Measurements from ENCODE around the gene PDGFRB. TPM values are rescaled to one million over a fixed set of nuclear protein-coding genes. Genes with fewer than 3 reads are reported as not detected.

PDGFRB gene
- total and polyA plus RNA-seq, 9 of the 15 experiments (the other 6 are each of a cell fraction or from before 2014, with no cell fraction given): 0.01 to 1.5 (median 0.09) TPM; not detected in 3

DNA sequence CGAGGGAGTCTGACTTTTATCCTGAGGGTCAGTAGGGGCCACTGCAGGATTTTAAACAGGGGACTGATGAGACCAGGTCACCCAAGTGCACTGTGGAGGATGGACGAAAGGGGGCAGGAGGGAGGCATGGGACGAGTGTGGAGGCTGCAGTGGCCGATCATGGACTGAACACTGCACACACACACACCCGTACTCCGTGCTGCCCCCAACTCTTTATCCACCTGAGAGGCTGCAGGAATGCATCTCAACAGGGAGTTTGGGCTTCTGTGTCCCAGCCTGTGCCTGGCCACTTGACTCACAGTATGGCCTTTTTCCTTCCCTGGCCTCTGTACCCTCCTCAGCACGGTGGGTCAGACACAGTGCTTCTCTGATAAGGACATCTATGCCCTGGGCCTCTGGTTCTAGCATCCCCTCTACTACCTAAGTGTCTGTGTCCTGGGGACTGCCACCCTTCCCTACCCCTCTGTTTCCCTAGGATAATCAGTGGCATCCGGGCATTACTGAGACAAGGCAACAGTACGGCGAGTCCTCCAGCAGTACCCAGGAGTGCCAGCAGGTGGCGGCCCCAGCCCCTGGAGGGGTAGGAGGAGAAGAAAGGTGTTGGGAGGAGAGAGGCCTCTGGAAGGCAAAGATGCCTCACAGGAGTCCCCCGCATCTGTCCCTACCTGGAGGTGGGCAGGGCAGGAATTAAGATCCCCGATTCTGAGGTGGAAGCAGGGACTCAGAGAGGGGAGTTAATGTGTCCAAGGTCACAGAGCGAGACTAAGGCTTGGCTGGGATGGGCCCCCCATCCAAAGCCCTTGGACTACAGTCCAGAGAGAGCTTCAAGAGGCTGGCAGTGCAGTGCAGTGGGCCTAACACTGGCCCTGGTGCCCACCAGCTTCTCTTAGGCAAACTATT, 5.8 kb upstream of the PDGFRB start (continued):
- TF ChIP-seq TOE1 (IDR thresholded peaks at IDR 0.05; ENCODE audit: borderline replicate concordance) (peak; percentile 8; the same call in 1 of the 2 replicates), TOE1 (CRISPR knock-in tag; IDR thresholded peaks at IDR 0.05; ENCODE audit: borderline replicate concordance, low read depth) (0 out of 2 replicates have a peak, but pooled peaks have one; percentile 9), ZBTB2 (IDR thresholded peaks at IDR 0.05) (no peak), ZNF444 (CRISPR knock-in tag; IDR thresholded peaks at IDR 0.05) (no peak), FOXA3 (CRISPR knock-in tag; conservative IDR thresholded peaks at IDR 0.05 in 1 of 2, IDR thresholded peaks at IDR 0.05 in 1 of 2) (0 out of 4 replicates have a peak, but pooled peaks of 1 of the 2 experiments have one; percentile 19), WHSC1 (IDR thresholded peaks at IDR 0.05; ENCODE audit: low read length) (no peak), ZNF12 (CRISPR knock-in tag; IDR thresholded peaks at IDR 0.05) (peak; percentile 35; the same call in 1 of the 2 replicates), KLF16 (IDR thresholded peaks at IDR 0.05) (0 out of 2 replicates have a peak, but pooled peaks have one; percentile 37), CC2D1A (IDR thresholded peaks at IDR 0.05) (0 out of 2 replicates have a peak, but pooled peaks have one; percentile 44), KDM2B (CRISPR knock-in tag; IDR thresholded peaks at IDR 0.05) (no peak), ESRRA (IDR thresholded peaks at IDR 0.05; ENCODE audit: borderline replicate concordance, low read depth) (peak; percentile 56), BDP1 (IDR thresholded peaks at IDR 0.05; ENCODE audit: insufficient read depth, insufficient read length) (no peak)
- TF ChIP-seq, protein P1, sequence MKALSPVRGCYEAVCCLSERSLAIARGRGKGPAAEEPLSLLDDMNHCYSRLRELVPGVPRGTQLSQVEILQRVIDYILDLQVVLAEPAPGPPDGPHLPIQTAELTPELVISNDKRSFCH (CRISPR knock-in tag; IDR thresholded peaks at IDR 0.05): no peak
- TF ChIP-seq, protein P1 (tag; IDR thresholded peaks at IDR 0.05): no peak; the same call in 1 of the 2 replicates
- TF ChIP-seq, protein P2, sequence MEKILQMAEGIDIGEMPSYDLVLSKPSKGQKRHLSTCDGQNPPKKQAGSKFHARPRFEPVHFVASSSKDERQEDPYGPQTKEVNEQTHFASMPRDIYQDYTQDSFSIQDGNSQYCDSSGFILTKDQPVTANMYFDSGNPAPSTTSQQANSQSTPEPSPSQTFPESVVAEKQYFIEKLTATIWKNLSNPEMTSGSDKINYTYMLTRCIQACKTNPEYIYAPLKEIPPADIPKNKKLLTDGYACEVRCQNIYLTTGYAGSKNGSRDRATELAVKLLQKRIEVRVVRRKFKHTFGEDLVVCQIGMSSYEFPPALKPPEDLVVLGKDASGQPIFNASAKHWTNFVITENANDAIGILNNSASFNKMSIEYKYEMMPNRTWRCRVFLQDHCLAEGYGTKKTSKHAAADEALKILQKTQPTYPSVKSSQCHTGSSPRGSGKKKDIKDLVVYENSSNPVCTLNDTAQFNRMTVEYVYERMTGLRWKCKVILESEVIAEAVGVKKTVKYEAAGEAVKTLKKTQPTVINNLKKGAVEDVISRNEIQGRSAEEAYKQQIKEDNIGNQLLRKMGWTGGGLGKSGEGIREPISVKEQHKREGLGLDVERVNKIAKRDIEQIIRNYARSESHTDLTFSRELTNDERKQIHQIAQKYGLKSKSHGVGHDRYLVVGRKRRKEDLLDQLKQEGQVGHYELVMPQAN (IDR thresholded peaks at IDR 0.05; ENCODE audit: borderline replicate concordance): no peak; the same call in 1 of the 2 replicates
